Measurements from ENCODE around the gene HSPB3. TPM values are rescaled to one million over a fixed set of nuclear protein-coding genes. Genes with fewer than 3 reads are reported as not detected.

Gene HSPB3, protein sequence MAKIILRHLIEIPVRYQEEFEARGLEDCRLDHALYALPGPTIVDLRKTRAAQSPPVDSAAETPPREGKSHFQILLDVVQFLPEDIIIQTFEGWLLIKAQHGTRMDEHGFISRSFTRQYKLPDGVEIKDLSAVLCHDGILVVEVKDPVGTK
- total RNA-seq, result 1 to 10 TPM in 1 of 5 donors, not detected in 4; 9.4 TPM
- polyA plus RNA-seq, result 1 to 10 TPM in 1 of 3 donors, not detected in 2; 1.2 TPM
- long read RNA-seq, donor 1, result 0 reads
- long read RNA-seq, donor 2, partial matches to known transcripts, result 0 of 2 reads
- long read RNA-seq, donor 2, other reads (novel, unspliced or antisense), result 0 of 2 reads
- long read RNA-seq, donor 3, result 0 reads
- long read RNA-seq, donor 4, result 0 reads
- long read RNA-seq, donor 5, partial matches to known transcripts, result 0 of 1 reads
- long read RNA-seq, donor 5, other reads (novel, unspliced or antisense), result 0 of 1 reads
- long read RNA-seq, donor 6, result 0 reads
- long read RNA-seq, donor 7, result 0 reads
- long read RNA-seq, donor 8, result 0 reads
- long read RNA-seq, donor 9, result 0 reads
- long read RNA-seq, donor 10, result 0 reads

DNA sequence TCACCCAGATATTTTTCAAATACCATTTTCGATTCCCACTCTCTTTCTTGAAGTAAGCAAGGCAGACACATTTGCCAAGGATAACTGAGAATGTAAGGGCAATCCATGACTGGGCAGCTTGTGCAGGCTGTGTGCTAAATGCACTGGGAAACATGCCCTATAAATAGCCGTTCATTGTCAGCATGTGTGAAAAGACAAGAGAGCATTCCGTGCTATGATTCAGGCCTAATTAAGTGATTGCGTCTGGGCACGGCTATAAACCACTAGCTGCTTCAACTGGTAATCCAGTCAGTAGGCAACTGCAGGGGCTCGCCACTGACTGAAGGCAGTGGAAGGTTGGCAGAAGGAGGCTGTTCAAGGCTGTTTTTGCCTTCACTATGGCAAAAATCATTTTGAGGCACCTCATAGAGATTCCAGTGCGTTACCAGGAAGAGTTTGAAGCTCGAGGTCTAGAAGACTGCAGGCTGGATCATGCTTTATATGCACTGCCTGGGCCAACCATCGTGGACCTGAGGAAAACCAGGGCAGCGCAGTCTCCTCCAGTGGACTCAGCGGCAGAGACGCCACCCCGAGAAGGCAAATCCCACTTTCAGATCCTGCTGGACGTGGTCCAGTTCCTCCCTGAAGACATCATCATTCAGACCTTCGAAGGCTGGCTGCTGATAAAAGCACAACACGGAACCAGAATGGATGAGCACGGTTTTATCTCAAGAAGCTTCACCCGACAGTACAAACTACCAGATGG is at the start of gene HSPB3:
HSPB3 (plus strand) TSS at position 287 of the 745 bp plus-strand sequence; CDS start at position 378, 91 bp downstream.
- DNase-seq, result peak in 1 of 2 donors; percentile 54
- H3K9me3 ChIP-seq, result no peaks in the 10 kb centered on the region

DNA sequence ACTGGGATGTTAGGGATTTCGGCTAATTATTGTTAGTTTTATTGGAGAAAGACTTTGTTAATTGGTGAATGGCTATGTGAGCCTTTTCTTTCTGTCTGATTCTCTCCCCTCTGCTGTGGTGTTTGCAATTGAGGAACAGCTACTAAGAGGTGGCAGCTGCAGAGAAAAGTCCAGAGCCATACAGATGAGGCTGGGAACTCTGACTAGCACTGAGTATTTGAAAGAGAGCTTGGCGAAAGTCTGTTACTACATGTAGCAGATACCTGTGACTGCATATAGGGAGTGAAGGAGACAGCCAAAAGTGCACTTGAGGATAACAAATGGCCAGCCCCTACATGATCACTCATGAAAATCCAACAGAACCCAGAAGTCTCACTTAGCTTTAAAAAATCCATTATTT is 44.3 kb upstream of the HSPB3 start:
- H3K36me3 ChIP-seq, result no peaks in the 10 kb centered on the region
- peaks cover 0 to 4% (median 0%) of the 10 kb centered on the region in 3 donors for H3K27me3 ChIP-seq
- TF ChIP-seq EP300 (IDR thresholded peaks at IDR 0.05) (no peak), POLR2AphosphoS5 (IDR thresholded peaks at IDR 0.05) (no peak), POLR2A (IDR thresholded peaks at IDR 0.05) (no peak)
- TF ChIP-seq, protein P1, sequence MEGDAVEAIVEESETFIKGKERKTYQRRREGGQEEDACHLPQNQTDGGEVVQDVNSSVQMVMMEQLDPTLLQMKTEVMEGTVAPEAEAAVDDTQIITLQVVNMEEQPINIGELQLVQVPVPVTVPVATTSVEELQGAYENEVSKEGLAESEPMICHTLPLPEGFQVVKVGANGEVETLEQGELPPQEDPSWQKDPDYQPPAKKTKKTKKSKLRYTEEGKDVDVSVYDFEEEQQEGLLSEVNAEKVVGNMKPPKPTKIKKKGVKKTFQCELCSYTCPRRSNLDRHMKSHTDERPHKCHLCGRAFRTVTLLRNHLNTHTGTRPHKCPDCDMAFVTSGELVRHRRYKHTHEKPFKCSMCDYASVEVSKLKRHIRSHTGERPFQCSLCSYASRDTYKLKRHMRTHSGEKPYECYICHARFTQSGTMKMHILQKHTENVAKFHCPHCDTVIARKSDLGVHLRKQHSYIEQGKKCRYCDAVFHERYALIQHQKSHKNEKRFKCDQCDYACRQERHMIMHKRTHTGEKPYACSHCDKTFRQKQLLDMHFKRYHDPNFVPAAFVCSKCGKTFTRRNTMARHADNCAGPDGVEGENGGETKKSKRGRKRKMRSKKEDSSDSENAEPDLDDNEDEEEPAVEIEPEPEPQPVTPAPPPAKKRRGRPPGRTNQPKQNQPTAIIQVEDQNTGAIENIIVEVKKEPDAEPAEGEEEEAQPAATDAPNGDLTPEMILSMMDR (IDR thresholded peaks at IDR 0.05), result no peak
- H3K9me3 ChIP-seq, result no peaks in the 10 kb centered on the region
- DNase-seq, result no peak
- intact Hi-C loops (cut with DNase I; ENCODE audit: low total_unique reads), result no loop called here
- no peak overlapping the region for H3K4me3 ChIP-seq
- no peaks in the 10 kb centered on the region for H3K4me1 ChIP-seq
- H3K27ac ChIP-seq, result no peak overlapping the region
- 90 to 96% (median 93%) methylated on average over 2 of the region's 2 CpGs for WGBS, 5 donors

More for the DNA sequence above, at the start of gene HSPB3:
- peaks cover 0 to 4% (median 0%) of the 10 kb centered on the region in 3 donors for H3K27me3 ChIP-seq
- H3K4me1 ChIP-seq, result peaks cover 0 to 13% (median 5%) of the 10 kb centered on the region in 4 donors
- 82 to 90% (median 86%) methylated on average over 18 of the region's 18 CpGs for WGBS, 5 donors
- no peak within 1 kb of the TSS for H3K4me3 ChIP-seq
- intact Hi-C loops (cut with DNase I; ENCODE audit: low total_unique reads), result no loop called here
- TF ChIP-seq, protein P1 (IDR thresholded peaks at IDR 0.05), result no peak
- TF ChIP-seq POLR2A (IDR thresholded peaks at IDR 0.05) (no peak), EP300 (IDR thresholded peaks at IDR 0.05) (no peak), POLR2AphosphoS5 (IDR thresholded peaks at IDR 0.05) (no peak)
- peak within 1 kb of the TSS in 2 of 5 donors; percentile 23 to 44 for H3K27ac ChIP-seq
- no peaks in the 10 kb centered on the region for H3K36me3 ChIP-seq

DNA sequence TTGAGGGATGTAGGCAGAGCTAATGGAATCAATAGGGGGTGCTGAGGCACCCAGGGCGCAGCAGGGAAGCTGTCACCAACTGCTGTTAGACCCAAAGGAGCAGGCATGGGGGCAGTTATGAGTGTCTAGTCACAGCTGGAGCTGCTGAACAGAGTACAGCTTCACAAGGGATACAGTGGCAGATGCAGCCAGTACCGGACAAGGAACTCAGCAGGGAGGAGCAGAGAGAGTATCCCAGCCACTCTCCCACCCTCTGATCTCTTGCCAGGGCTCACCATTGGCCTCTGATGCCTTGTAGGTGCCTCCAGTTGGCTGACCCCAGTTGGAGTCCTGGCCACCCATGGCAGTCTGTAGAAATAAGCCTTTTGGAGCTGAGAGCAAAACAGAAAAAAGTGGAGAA is 42.6 kb upstream of the HSPB3 start:
- no peak for DNase-seq
- Histone ChIP-seq H3K9me3 (no peaks in the 10 kb centered on the region), H3K4me1 (no peaks in the 10 kb centered on the region), H3K4me3 (no peak overlapping the region), H3K27me3 (peaks cover 0 to 4% (median 0%) of the 10 kb centered on the region in 3 donors), H3K36me3 (no peaks in the 10 kb centered on the region), H3K27ac (no peak overlapping the region)
- no peak for TF ChIP-seq EP300 (IDR thresholded peaks at IDR 0.05)
- TF ChIP-seq, protein P1 (IDR thresholded peaks at IDR 0.05), result no peak
- TF ChIP-seq POLR2AphosphoS5 (IDR thresholded peaks at IDR 0.05), result no peak
- no peak for TF ChIP-seq POLR2A (IDR thresholded peaks at IDR 0.05)
- WGBS, 5 donors, result 78 to 91% (median 82%) methylated on average over 2 of the region's 2 CpGs
- intact Hi-C loops (cut with DNase I; ENCODE audit: low total_unique reads), result no loop called here

DNA sequence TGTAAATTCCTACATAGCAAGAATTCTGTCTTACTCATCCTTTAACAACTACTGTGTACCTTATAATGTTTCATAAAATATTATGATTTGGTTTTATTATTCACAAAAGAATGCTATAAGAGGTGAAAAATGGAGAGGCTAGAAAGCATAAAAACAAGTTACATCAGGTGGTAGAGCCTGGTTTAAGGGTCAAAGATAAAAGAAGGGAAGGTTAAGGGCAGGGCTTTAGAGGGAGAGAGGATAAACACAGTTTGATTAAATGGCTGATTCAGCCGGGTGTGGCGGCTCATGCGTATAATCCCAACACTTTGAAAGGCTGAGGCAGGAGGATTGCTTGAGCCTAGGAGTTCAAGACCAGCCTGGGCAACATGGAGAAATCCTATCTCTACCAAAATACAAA is 40.4 kb upstream of the HSPB3 start:
- DNase-seq, result no peak
- no peaks in the 10 kb centered on the region for H3K9me3 ChIP-seq
- TF ChIP-seq POLR2A (IDR thresholded peaks at IDR 0.05) (no peak), EP300 (IDR thresholded peaks at IDR 0.05) (no peak), POLR2AphosphoS5 (IDR thresholded peaks at IDR 0.05) (no peak)
- TF ChIP-seq, protein P1 (IDR thresholded peaks at IDR 0.05), result no peak
- H3K27ac ChIP-seq, result no peak overlapping the region
- no peaks in the 10 kb centered on the region for H3K4me1 ChIP-seq
- no peak overlapping the region for H3K4me3 ChIP-seq
- no peaks in the 10 kb centered on the region for H3K36me3 ChIP-seq
- intact Hi-C loops (cut with DNase I; ENCODE audit: low total_unique reads), result loop anchor here (5.0 kb wide), 1 partner anchor 163 kb away; no protein-coding TSS in a partner anchor
- WGBS, 5 donors, result 54 to 79% (median 65%) methylated on average over 3 of the region's 3 CpGs
- peaks cover 0 to 4% (median 0%) of the 10 kb centered on the region in 3 donors for H3K27me3 ChIP-seq

Data from stomach (tissue), 19 donors.